HG03025 (cell line): ENCODE results near the gene NGB.

Experiments
- ATAC-seq: cut with Tn5 transposase; IDR thresholded peaks from one replicate; pipeline ENCODE4 v1.9.1; 2021; ENCODE audit warnings: mild to moderate bottlenecking, moderate library complexity; ENCODE audit not compliant: unreplicated experiment, low FRiP score

NGB gene

DNA sequence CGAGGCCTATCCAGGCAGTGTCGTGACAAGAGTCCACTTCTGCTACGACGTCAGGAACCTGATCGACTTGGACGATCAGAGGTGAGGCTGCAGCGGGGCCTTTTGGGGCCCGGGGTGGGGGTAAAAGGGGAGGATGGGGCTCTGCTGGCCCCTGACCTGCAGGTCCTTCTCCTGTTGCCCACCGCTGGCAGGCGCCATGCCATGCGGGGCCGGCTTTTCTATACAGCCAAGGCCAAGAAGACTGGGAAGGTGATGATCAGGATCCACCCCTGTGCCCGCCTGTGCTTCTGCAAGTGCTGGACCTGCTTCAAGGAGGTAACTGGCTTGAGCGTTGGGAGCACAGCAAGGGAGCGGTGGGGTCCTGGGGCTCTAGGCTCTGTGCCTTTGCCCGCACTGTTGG lies 31.6 kb downstream of the NGB start:
- ATAC-seq: no peak

DNA sequence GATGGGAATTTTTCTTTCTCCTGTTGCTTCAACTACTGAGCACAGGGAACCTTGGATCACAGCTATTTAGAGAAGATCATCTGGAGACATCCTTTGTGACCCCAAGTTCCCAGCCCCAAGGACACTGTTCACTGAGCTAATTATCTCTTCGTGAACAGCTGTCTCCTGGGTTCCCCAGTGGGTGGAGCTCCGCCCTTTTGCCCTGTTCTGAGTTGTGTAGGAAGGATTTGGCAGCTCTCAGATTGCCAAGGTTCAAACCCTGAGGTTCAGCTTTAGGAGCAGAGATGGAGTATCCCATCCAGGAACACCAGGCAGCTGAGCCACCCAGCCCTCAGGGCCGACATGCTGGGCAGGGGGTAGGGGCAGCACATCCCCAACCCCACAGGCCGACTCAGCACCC lies 32.0 kb downstream of the NGB start:
- no peak for ATAC-seq

DNA sequence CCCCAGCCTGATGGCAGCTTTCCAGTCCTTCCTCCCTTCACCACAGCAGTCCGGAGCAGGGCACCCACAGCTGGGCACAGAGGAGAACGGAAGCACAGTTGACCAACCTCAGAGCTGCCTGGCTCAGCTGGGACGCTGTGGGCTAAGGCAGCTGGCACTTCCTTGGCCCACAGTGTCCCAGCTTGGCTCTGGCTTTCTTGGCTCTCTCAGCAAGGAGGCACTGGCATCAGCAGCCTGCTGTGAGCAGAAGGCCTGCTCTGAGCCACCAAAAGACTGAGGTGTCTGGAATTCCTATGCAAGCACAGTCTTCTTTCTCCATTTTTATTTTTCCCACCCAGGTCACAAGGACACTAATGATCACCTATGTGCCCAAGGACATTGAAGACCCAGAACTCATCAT lies 32.6 kb downstream of the NGB start:
- no peak for ATAC-seq

DNA sequence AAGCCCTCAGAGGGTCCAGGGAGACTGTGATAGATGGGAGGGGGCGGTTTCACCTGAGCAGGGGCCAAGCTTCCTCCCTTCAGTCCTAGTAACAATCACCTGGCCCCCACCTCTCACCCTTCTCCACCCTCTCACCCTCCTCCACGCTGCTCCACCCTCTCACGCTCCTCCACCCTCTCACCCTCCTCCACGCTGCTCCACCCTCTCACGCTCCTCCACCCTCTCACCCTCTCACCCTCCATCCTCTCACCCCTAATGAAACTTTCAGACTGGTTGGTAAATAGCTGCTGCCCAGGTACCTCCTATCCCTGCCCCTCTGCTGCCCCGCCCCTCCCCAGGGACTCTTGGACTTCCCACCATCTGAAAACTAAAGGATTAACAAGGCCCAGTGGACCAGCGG lies 34.2 kb downstream of the NGB start:
- no peak for ATAC-seq

DNA sequence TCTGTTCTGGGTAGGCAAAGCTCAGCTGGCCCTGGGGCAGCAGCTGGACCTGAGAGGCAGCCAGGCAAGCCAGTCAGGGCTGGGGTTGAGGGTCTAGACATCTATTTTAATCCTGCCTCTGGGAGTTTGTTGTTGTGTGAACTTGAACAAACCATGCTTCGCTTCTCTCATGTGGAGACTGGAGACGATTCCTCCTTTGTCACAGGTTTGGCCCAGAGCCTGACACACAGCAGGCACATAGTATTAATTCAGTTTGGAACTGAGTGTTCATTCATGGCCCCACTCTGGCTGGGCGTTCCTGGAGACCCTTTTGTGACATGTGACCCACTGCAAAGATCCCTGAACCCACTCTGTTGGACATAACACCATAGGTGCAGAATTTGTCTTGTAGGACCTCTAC lies 39.3 kb downstream of the NGB start:
- ATAC-seq: no peak

DNA sequence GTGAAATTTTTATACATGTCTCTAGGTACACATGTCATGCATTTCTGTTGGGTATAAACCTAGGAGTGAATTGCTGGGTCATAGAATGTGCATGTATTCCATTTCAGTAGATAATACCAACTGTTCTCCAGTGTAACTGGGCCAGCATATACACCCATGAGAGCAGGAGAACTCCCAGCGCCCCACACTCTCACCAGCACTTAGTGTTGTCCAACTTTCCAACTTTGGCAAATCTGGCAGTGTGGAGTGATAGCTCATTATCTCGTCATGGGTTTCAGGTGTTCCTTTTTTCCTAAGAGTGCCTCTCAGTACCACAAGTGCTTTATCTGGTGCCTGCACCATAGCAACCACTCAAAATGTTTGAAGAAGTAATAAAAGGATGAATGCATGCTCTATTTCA lies 40.1 kb downstream of the NGB start:
- no peak for ATAC-seq

DNA sequence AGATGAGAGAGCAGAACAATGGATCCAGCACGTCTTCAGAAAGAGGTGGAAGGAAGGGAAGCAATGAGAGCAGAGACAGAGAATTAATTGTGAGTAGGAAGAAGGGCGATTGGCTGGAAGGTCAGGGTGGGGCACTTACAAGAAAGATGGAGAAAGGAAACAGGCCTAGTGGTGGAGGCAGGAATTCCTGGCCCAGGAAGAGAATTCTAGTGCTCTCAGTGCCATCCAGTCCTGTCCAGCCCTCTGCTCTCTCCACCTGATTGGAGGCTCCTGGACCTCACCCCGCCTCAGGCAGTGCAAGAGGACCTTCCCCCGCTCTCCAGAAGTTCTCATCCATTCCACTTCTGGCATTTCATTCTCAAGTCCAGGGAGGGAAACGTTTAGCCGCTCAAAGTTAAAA lies 43.0 kb downstream of the NGB start:
- ATAC-seq: no peak

DNA sequence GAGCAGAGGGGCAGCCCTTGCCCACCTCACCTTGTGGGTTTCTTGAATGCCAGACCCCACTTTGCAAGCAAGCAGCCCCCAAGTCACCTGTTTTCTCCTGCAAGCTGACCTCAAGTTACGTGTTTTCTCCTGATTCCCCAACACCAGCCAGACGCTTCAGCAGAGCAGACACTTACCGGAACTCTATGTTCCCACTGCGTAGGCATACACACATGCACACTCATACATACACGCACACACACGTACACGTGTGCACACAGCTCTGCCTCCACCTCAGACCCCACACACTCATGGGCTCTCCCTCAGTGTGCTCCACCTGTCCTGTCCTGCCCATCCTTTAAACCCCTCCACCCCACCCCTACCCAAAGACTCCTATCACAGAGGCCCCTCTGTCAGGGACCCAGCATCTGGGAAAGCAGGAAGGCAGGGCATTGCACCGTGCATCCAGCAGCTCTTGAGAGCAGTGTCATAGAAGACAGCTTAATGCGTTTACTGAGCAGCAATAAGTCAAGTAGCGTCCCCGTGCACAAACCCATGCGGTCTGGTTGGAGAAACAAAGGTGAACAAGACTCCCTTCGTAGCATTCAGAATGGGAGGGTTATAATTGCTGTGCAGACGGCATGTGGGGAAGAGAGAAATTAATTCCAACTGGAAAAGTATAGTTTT lies 45.0 kb downstream of the NGB start:
- no peak for ATAC-seq

DNA sequence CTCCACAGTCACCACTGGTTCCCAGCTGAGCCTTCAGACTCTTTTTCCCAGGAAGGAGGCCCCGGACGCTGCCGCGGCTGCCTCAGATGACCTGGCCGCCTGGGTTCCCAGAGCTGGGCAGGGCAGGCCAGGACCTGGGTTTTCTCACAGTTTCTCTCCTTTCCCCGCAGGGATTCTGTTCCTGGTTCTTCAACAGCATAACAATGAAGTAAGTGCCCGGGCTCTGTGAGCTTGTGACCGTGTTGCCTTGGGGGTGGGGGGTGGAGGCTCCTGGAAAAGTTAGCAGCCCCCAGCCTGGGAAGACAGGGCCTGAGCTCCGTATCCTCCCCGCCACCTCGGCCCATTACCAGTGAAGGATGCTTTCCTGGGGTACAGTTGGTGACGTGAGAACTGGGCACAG lies 45.8 kb downstream of the NGB start:
- ATAC-seq: no peak

DNA sequence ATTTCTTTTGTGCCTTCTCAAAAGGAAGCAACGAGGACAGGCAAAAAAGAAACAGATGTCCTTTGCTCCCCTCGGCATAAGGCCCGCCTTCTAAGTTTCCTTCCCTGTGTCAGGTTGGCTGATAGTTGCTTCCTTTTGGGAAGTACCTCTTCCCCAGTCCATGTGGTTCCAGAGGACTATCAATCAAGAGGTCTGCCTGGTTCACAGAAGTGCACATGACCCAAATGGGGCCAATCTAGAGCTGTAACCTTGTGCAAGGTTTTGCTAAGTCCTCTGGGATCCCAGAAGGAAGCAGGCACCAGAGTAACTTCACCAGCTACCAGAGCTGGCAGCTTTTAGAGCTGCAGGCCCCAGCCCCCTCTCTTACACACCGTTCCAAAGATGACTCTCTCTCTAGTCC lies 46.8 kb downstream of the NGB start:
- no peak for ATAC-seq

DNA sequence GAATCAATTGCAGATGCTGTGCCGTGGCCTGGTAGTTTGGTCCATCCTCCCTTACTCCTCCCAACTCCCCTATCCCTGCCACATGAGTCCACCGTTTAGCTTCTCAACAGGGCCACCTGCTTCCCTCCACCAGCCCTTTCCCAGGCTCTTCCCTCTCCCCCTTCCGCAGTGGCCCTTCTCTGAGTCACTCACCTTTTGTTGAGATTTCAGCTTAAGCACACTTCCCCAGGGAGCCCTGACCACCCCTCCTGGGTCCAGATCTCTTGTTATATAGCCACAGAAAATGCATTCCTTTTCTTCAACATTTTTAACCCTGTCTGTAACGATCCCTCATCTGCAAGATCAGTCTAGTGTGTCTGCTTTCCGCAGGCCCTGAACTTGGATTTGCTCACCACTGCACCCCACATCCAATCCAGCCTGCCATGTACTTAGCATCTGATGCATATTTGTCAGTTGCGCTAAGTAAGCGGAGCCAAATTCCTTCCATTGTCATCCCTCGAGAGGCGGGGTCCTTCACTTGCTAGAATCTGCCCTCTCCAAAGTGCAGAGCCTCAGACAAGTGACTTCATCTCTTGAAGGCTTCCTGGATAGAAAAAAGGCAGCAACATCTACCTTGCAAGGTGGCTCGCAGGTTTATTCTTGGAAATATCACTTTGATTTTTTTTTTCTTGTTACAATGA lies 48.3 kb downstream of the NGB start:
- no peak for ATAC-seq

DNA sequence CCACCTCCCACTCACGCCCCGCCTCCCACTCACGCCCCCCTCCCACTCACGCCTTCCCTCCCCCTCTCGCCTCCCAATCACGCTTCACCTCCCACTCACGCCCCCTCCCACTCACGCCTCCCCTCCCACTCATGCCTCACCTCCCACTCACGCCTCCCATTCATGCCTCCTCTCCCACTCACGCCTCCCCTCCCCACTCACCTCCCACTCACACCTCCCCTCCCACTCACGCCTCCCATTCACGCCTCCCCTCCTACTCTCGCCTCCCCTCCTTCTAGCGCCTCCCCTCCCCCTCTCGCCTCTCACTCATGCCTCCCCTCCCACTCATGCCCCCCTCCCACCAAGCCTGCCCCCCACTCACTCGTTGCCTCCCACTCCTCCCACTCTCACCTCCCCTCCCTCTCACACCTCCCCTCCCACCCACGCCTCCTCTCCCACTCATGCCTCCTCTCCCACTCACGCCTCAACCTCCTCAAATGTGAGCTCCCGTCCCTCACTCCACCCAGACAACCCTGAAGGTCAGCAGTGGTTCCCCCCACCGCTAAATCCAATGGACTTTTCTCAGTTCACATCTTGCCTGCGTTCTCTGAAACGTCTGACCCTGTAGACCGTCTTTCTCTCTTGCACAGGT lies 49.6 kb downstream of the NGB start:
- ATAC-seq: no peak

DNA sequence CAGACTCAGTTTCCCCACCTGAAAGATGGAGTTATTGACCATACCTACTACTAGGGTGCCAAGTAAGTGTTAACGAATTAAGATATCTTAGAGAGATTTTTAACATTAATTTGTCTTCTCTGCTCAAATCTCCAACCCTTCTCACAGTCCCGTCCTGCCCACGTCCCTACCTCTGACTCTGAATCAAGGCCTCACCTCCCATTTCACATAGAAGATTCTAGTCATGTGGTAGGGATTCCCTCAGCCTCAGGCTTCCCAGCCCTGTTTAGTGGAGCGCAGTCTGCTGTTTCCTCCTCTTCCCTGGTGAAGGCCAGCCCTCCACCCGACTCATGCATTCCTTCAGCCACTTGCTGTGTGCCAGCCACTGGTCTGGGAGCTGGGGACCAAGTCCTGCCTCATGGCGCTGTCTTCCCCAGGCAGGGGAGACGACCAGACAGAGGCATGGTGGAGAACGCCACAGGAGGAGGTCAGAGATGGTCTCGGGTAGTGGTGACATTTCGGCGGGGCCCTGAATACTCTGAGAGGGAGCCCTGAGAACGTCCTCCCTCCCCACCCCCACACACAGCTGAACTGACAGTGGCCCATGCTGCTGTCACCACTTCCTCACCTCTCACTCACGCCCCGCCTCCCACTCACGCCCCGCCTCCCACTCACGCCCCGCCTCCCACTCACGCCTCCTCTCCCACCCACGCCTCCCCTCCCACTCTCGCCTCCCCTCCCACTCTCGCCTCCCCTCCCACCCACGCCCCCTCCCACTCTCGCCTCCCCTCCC lies 50.6 kb downstream of the NGB start:
- no peak for ATAC-seq

DNA sequence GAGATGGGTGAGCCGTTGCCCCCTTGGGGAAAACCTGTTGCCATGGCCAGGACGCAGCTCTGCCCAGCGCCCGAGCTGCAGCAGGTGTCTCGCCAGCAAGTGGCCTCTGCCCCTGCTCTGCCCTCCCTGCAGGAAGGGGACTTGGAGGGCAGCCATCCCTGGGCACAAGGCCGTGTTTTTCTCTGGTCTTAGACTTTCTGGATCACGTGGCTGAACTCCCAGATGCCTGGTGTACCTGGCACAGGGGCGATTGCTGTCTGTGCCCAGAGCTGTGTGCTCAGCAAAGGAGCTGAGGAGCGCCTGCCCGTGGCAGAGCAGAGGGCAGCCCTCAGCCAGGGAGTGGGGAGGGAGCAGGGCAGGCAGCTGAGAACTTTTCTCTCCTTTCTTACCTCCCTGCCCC lies 51.4 kb downstream of the NGB start:
- ATAC-seq: no peak

DNA sequence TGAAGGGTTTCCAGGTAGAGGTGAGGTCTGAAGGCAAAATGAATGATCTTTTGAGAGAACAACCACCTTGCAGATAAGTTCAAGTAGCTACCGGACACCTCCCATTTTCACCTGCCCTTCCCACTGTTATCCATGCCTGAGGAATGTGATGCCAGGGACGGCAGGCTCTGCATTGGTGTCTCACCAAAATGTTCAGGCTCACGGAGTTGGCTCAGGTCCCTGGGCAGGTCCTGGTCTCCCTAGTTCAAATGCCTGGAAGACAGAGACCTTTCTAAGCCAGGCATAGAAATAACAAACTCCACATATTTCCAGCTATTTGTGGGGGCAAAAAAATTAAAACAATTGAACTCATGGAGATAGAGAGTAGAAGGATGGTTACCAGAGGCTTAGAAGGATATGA lies 53.5 kb downstream of the NGB start:
- no peak for ATAC-seq
